Prostate gland (tissue), 2 donors: ENCODE data around the gene ARFGEF3. TPM values are rescaled to one million over a fixed set of nuclear protein-coding genes. Genes with fewer than 3 reads are reported as not detected.

ENCODE experiments used
- DNase-seq: peaks from one replicate; pipeline ENCODE4 v3.0.0-alpha.2; 2019; ENCODE audit warnings: low spot score
- H3K27ac ChIP-seq, 2 donors: fragments of 200-600 bp; sonication (generic); 2 replicates each; pipeline ENCODE4 v1.5.1; 2017 to 2019
- H3K27me3 ChIP-seq: fragments of 200-600 bp; sonication (generic); replicated peaks from 2 replicates; pipeline ENCODE4 v1.5.1; 2019; ENCODE audit not compliant: insufficient read depth
- H3K36me3 ChIP-seq, 2 donors: fragments of 200-600 bp; sonication (generic); 1 replicate in 1 of 2; 2 replicates in 1 of 2; pipeline versions ENCODE4 v1.5.1 to v1.8.1; 2017 to 2019
- H3K4me1 ChIP-seq: fragments of 200-600 bp; sonication (generic); replicated peaks from 2 replicates; pipeline ENCODE4 v1.5.1; 2019
- H3K4me3 ChIP-seq, 2 donors: fragments of 200-600 bp; sonication (generic); 2 replicates each; pipeline ENCODE4 v1.5.1; 2017 to 2019
- H3K9me3 ChIP-seq: fragments of 200-600 bp; sonication (generic); 2 replicates; pipeline ENCODE4 v1.5.1; 2017
- CTCF ChIP-seq, 4 experiments: fragments of 200-600 bp in 2 of 4; fragments of 450-650 bp in 2 of 4; sonication (generic) in 2 of 4; IDR thresholded peaks; 1 replicate in 3 of 4; 2 replicates in 1 of 4; pipeline ENCODE4 v1.5.1; 2016 to 2019; ENCODE audit warnings: antibody characterized with exemption in 4 of 4, mild to moderate bottlenecking in 2 of 4, moderate library complexity in 2 of 4
- POLR2A ChIP-seq: fragments of 450-650 bp; IDR thresholded peaks from one replicate; pipeline ENCODE4 v1.6.1; 2016; ENCODE audit warnings: antibody characterized with exemption, mild to moderate bottlenecking
- POLR2AphosphoS5 ChIP-seq: sonication (generic); formaldehyde crosslinking; IDR thresholded peaks from one replicate; pipeline ENCODE4 v1.6.1; 2017; ENCODE audit warnings: antibody characterized with exemption
- WGBS: methylation state at CpG from one replicate; pipeline ENCODE4 v1.1.5; 2018; 5-methylcytosine and 5-hydroxymethylcytosine counted together
- intact Hi-C: fragments of 100-400 bp; cut with DNase I; formaldehyde crosslinking; loops from one replicate; pipeline ENCODE4 v1.14.2; 2022
- total RNA-seq, 2 donors: library from RNA; depleted of rRNA; stranded (reverse); fragments of >200 nt; gene quantifications; one replicate each; pipeline ENCODE4 v1.1.0, GENCODE V29; 2016

Gene ARFGEF3
- total RNA-seq, 2 donors from 2014 or later: 41.0 to 80.1 TPM

GRCh38 chr6:138155443-138155842 is 6.3 kb upstream of the ARFGEF3 start:
- 72% methylated on average over 1 of the region's 1 CpG for WGBS
- intact Hi-C loops: no loop called here
- no peak for DNase-seq
- Histone ChIP-seq H3K4me3 (no peak overlapping the region), H3K9me3 (no peaks in the 10 kb centered on the region), H3K27ac (no peak overlapping the region), H3K27me3 (no peaks in the 10 kb centered on the region), H3K4me1 (no peaks in the 10 kb centered on the region), H3K36me3 (no peaks in the 10 kb centered on the region)
- no peak for TF ChIP-seq POLR2A
- no peak for TF ChIP-seq POLR2AphosphoS5
- TF ChIP-seq CTCF (IDR thresholded peaks at IDR 0.05): no peak

GRCh38 chr6:138157986-138158638 is 3.6 kb upstream of the ARFGEF3 start:
- Histone ChIP-seq H3K36me3 (no peaks in the 10 kb centered on the region), H3K4me1 (no peaks in the 10 kb centered on the region), H3K9me3 (no peaks in the 10 kb centered on the region), H3K27ac (no peak overlapping the region), H3K27me3 (no peaks in the 10 kb centered on the region), H3K4me3 (no peak overlapping the region)
- TF ChIP-seq CTCF (IDR thresholded peaks at IDR 0.05): no peak
- TF ChIP-seq POLR2A: no peak
- no peak for TF ChIP-seq POLR2AphosphoS5
- DNase-seq: no peak
- WGBS: 54% methylated on average over 4 of the region's 4 CpGs
- intact Hi-C loops: no loop called here

- TF ChIP-seq POLR2AphosphoS5: no peak
- no peak for TF ChIP-seq CTCF (IDR thresholded peaks at IDR 0.05)
- no peak for TF ChIP-seq POLR2A
- intact Hi-C loops: no loop called here
- no peak overlapping the region for H3K4me3 ChIP-seq
- no peaks in the 10 kb centered on the region for H3K36me3 ChIP-seq
- 84% methylated on average over 2 of the region's 2 CpGs for WGBS
- H3K4me1 ChIP-seq: no peaks in the 10 kb centered on the region
- H3K27ac ChIP-seq: no peak overlapping the region
- no peaks in the 10 kb centered on the region for H3K27me3 ChIP-seq
- DNase-seq: no peak
- no peaks in the 10 kb centered on the region for H3K9me3 ChIP-seq
These were observed 2.5 kb upstream of the ARFGEF3 start for GRCh38 chr6:138159246-138159645.

- Histone ChIP-seq H3K4me3 (peak overlapping the region; percentile 61 to 79), H3K36me3 (no peaks in the 10 kb centered on the region), H3K27ac (peak overlapping the region; percentile 92 to 94), H3K27me3 (no peaks in the 10 kb centered on the region), H3K9me3 (no peaks in the 10 kb centered on the region), H3K4me1 (no peaks in the 10 kb centered on the region)
- WGBS: 65% methylated on average over 11 of the region's 11 CpGs
- TF ChIP-seq POLR2AphosphoS5: no peak
- TF ChIP-seq POLR2A: no peak
- TF ChIP-seq CTCF (IDR thresholded peaks at IDR 0.05): no peak
- DNase-seq: peak; percentile 49
- intact Hi-C loops: no loop called here
These were observed 1.2 kb upstream of the ARFGEF3 start for GRCh38 chr6:138160329-138161087.

- Histone ChIP-seq H3K4me3 (peak overlapping the region; percentile 61 to 79), H3K9me3 (no peaks in the 10 kb centered on the region), H3K27me3 (no peaks in the 10 kb centered on the region), H3K4me1 (no peaks in the 10 kb centered on the region), H3K36me3 (no peaks in the 10 kb centered on the region), H3K27ac (peak overlapping the region; percentile 92 to 94)
- no peak for DNase-seq
- WGBS: 17% methylated on average over 8 of the region's 8 CpGs
- TF ChIP-seq POLR2A (no peak), POLR2AphosphoS5 (no peak)
- intact Hi-C loops: no loop called here
These were observed 726 bp upstream of the ARFGEF3 start for GRCh38 chr6:138161088-138161337.
